ENCODE measurements around the gene SLC6A3. TPM values are rescaled to one million over a fixed set of nuclear protein-coding genes. Genes with fewer than 3 reads are reported as not detected.

The SLC6A3 gene
- polyA plus RNA-seq, 4 donors: 0.03 to 0.30 TPM; not detected in 2

- H3K9me3 ChIP-seq (ENCODE audit: control insufficient read depth in 2 of 2, insufficient read depth in 1 of 2, low read depth in 1 of 2, low read length in 1 of 2): peaks cover 0 to 12% of the 10 kb centered on the region in 2 donors
- WGBS, 3 donors: 89 to 91% (median 90%) methylated on average over 16 of the region's 16 CpGs
- H3K36me3 ChIP-seq (ENCODE audit: control insufficient read depth in 3 of 3, insufficient read depth in 2 of 3, low read depth in 1 of 3, low read length in 3 of 3): no peaks in the 10 kb centered on the region
- peaks cover 0 to 6% (median 0%) of the 10 kb centered on the region in 3 donors for H3K4me1 ChIP-seq (ENCODE audit: control insufficient read depth in 3 of 3, insufficient read depth in 2 of 3, low read depth in 1 of 3, low read length in 2 of 3)
- peaks cover 0 to 8% (median 6%) of the 10 kb centered on the region in 3 donors for H3K27me3 ChIP-seq (ENCODE audit: control insufficient read depth in 3 of 3, insufficient read depth in 3 of 3, low read length in 3 of 3)
- H3K4me3 ChIP-seq (ENCODE audit: low read depth in 1 of 3, low read length in 3 of 3): no peak overlapping the region
- no peak for FAIRE-seq
- DNase-seq: no peak
- H3K27ac ChIP-seq (ENCODE audit: low read depth in 1 of 3, low read length in 2 of 3): no peak overlapping the region
Observed at GRCh38 chr5:1436681-1437080, 8.6 kb downstream of the SLC6A3 start.

GRCh38 chr5:1436036-1436435, 9.2 kb downstream of the SLC6A3 start:
- WGBS, 3 donors: 83 to 94% (median 88%) methylated on average over 9 to 10 of the region's 10 CpGs
- Histone ChIP-seq H3K4me3 (ENCODE audit: low read depth in 1 of 3, low read length in 3 of 3) (no peak overlapping the region), H3K27me3 (ENCODE audit: control insufficient read depth in 3 of 3, insufficient read depth in 3 of 3, low read length in 3 of 3) (peaks cover 0 to 2% (median under 1%) of the 10 kb centered on the region in 3 donors), H3K27ac (ENCODE audit: low read depth in 1 of 3, low read length in 2 of 3) (no peak overlapping the region), H3K9me3 (ENCODE audit: control insufficient read depth in 2 of 2, insufficient read depth in 1 of 2, low read depth in 1 of 2, low read length in 1 of 2) (peaks cover 0 to 12% of the 10 kb centered on the region in 2 donors), H3K4me1 (ENCODE audit: control insufficient read depth in 3 of 3, insufficient read depth in 2 of 3, low read depth in 1 of 3, low read length in 2 of 3) (peaks cover 0 to 6% (median 0%) of the 10 kb centered on the region in 3 donors), H3K36me3 (ENCODE audit: control insufficient read depth in 3 of 3, insufficient read depth in 2 of 3, low read depth in 1 of 3, low read length in 3 of 3) (no peaks in the 10 kb centered on the region)
- FAIRE-seq: no peak
- DNase-seq: no peak

GRCh38 chr5:1435369-1435768, 9.9 kb downstream of the SLC6A3 start:
- peaks cover 0 to 2% (median 0%) of the 10 kb centered on the region in 3 donors for H3K27me3 ChIP-seq (ENCODE audit: control insufficient read depth in 3 of 3, insufficient read depth in 3 of 3, low read length in 3 of 3)

GRCh38 chr5:1432296-1432695, 12.9 kb downstream of the SLC6A3 start:
- Histone ChIP-seq H3K27me3 (ENCODE audit: control insufficient read depth in 3 of 3, insufficient read depth in 3 of 3, low read length in 3 of 3) (no peaks in the 10 kb centered on the region), H3K4me3 (ENCODE audit: low read depth in 1 of 3, low read length in 3 of 3) (no peak overlapping the region), H3K36me3 (ENCODE audit: control insufficient read depth in 3 of 3, insufficient read depth in 2 of 3, low read depth in 1 of 3, low read length in 3 of 3) (no peaks in the 10 kb centered on the region), H3K27ac (ENCODE audit: low read depth in 1 of 3, low read length in 2 of 3) (no peak overlapping the region), H3K9me3 (ENCODE audit: control insufficient read depth in 2 of 2, insufficient read depth in 1 of 2, low read depth in 1 of 2, low read length in 1 of 2) (peaks cover 0 to 25% of the 10 kb centered on the region in 2 donors), H3K4me1 (ENCODE audit: control insufficient read depth in 3 of 3, insufficient read depth in 2 of 3, low read depth in 1 of 3, low read length in 2 of 3) (peaks cover 0 to 2% (median 0%) of the 10 kb centered on the region in 3 donors)
- FAIRE-seq (no peak), DNase-seq (no peak)
- 89 to 93% (median 93%) methylated on average over 15 of the region's 15 CpGs for WGBS, 3 donors

More at GRCh38 chr5:1435369-1435768, 9.9 kb downstream of the SLC6A3 start:
- no peak overlapping the region for H3K27ac ChIP-seq (ENCODE audit: low read depth in 1 of 3, low read length in 2 of 3)
- DNase-seq: no peak
- H3K9me3 ChIP-seq (ENCODE audit: control insufficient read depth in 2 of 2, insufficient read depth in 1 of 2, low read depth in 1 of 2, low read length in 1 of 2): peaks cover 0 to 9% of the 10 kb centered on the region in 2 donors
- peaks cover 0 to 6% (median 0%) of the 10 kb centered on the region in 3 donors for H3K4me1 ChIP-seq (ENCODE audit: control insufficient read depth in 3 of 3, insufficient read depth in 2 of 3, low read depth in 1 of 3, low read length in 2 of 3)
- H3K4me3 ChIP-seq (ENCODE audit: low read depth in 1 of 3, low read length in 3 of 3): no peak overlapping the region
- 88 to 91% (median 88%) methylated on average over 2 of the region's 2 CpGs for WGBS, 3 donors
- FAIRE-seq: no peak
- no peaks in the 10 kb centered on the region for H3K36me3 ChIP-seq (ENCODE audit: control insufficient read depth in 3 of 3, insufficient read depth in 2 of 3, low read depth in 1 of 3, low read length in 3 of 3)

GRCh38 chr5:1431896-1432295, 13.3 kb downstream of the SLC6A3 start:
- H3K36me3 ChIP-seq (ENCODE audit: control insufficient read depth in 3 of 3, insufficient read depth in 2 of 3, low read depth in 1 of 3, low read length in 3 of 3): no peaks in the 10 kb centered on the region
- no peaks in the 10 kb centered on the region for H3K27me3 ChIP-seq (ENCODE audit: control insufficient read depth in 3 of 3, insufficient read depth in 3 of 3, low read length in 3 of 3)
- 82 to 91% (median 86%) methylated on average over 8 of the region's 8 CpGs for WGBS, 3 donors
- H3K27ac ChIP-seq (ENCODE audit: low read depth in 1 of 3, low read length in 2 of 3): no peak overlapping the region
- H3K4me1 ChIP-seq (ENCODE audit: control insufficient read depth in 3 of 3, insufficient read depth in 2 of 3, low read depth in 1 of 3, low read length in 2 of 3): no peaks in the 10 kb centered on the region
- peaks cover 0 to 25% of the 10 kb centered on the region in 2 donors for H3K9me3 ChIP-seq (ENCODE audit: control insufficient read depth in 2 of 2, insufficient read depth in 1 of 2, low read depth in 1 of 2, low read length in 1 of 2)
- no peak for DNase-seq
- no peak overlapping the region for H3K4me3 ChIP-seq (ENCODE audit: low read depth in 1 of 3, low read length in 3 of 3)
- no peak for FAIRE-seq

- 87 to 92% (median 91%) methylated on average over 33 of the region's 33 CpGs for WGBS, 3 donors
- H3K9me3 ChIP-seq (ENCODE audit: control insufficient read depth in 2 of 2, insufficient read depth in 1 of 2, low read depth in 1 of 2, low read length in 1 of 2): peaks cover 0 to 25% of the 10 kb centered on the region in 2 donors
- no peaks in the 10 kb centered on the region for H3K27me3 ChIP-seq (ENCODE audit: control insufficient read depth in 3 of 3, insufficient read depth in 3 of 3, low read length in 3 of 3)
- DNase-seq (no peak), FAIRE-seq (no peak)
- H3K36me3 ChIP-seq (ENCODE audit: control insufficient read depth in 3 of 3, insufficient read depth in 2 of 3, low read depth in 1 of 3, low read length in 3 of 3): no peaks in the 10 kb centered on the region
- no peak overlapping the region for H3K27ac ChIP-seq (ENCODE audit: low read depth in 1 of 3, low read length in 2 of 3)
- no peaks in the 10 kb centered on the region for H3K4me1 ChIP-seq (ENCODE audit: control insufficient read depth in 3 of 3, insufficient read depth in 2 of 3, low read depth in 1 of 3, low read length in 2 of 3)
- H3K4me3 ChIP-seq (ENCODE audit: low read depth in 1 of 3, low read length in 3 of 3): no peak overlapping the region
Observed at GRCh38 chr5:1431021-1431811, 14.0 kb downstream of the SLC6A3 start.

GRCh38 chr5:1430121-1430795, 15.0 kb downstream of the SLC6A3 start:
- Histone ChIP-seq H3K4me1 (ENCODE audit: control insufficient read depth in 3 of 3, insufficient read depth in 2 of 3, low read depth in 1 of 3, low read length in 2 of 3) (no peaks in the 10 kb centered on the region), H3K9me3 (ENCODE audit: control insufficient read depth in 2 of 2, insufficient read depth in 1 of 2, low read depth in 1 of 2, low read length in 1 of 2) (peaks cover 0 to 25% of the 10 kb centered on the region in 2 donors), H3K4me3 (ENCODE audit: low read depth in 1 of 3, low read length in 3 of 3) (no peak overlapping the region), H3K27ac (ENCODE audit: low read depth in 1 of 3, low read length in 2 of 3) (no peak overlapping the region), H3K27me3 (ENCODE audit: control insufficient read depth in 3 of 3, insufficient read depth in 3 of 3, low read length in 3 of 3) (no peaks in the 10 kb centered on the region), H3K36me3 (ENCODE audit: control insufficient read depth in 3 of 3, insufficient read depth in 2 of 3, low read depth in 1 of 3, low read length in 3 of 3) (no peaks in the 10 kb centered on the region)
- 85 to 87% (median 85%) methylated on average over 26 of the region's 26 CpGs for whole genome bisulfite sequencing, 3 donors
- DNase-seq (no peak), FAIRE-seq (no peak)

- Histone ChIP-seq H3K27me3 (ENCODE audit: control insufficient read depth in 3 of 3, insufficient read depth in 3 of 3, low read length in 3 of 3) (no peaks in the 10 kb centered on the region), H3K4me1 (ENCODE audit: control insufficient read depth in 3 of 3, insufficient read depth in 2 of 3, low read depth in 1 of 3, low read length in 2 of 3) (no peaks in the 10 kb centered on the region), H3K4me3 (ENCODE audit: low read depth in 1 of 3, low read length in 3 of 3) (no peak overlapping the region), H3K27ac (ENCODE audit: low read depth in 1 of 3, low read length in 2 of 3) (no peak overlapping the region), H3K36me3 (ENCODE audit: control insufficient read depth in 3 of 3, insufficient read depth in 2 of 3, low read depth in 1 of 3, low read length in 3 of 3) (no peaks in the 10 kb centered on the region), H3K9me3 (ENCODE audit: control insufficient read depth in 2 of 2, insufficient read depth in 1 of 2, low read depth in 1 of 2, low read length in 1 of 2) (peaks cover 0 to 25% of the 10 kb centered on the region in 2 donors)
- 89 to 94% (median 92%) methylated on average over 5 of the region's 5 CpGs for WGBS, 3 donors
- FAIRE-seq (no peak), DNase-seq (no peak)
Observed at GRCh38 chr5:1429496-1429895, 15.7 kb downstream of the SLC6A3 start.

Data from small intestine (tissue), 7 donors.